ENCODE results near the gene MRTFA.
"Not testable (repeated sequence)": the region's sequence is repeated elsewhere in the genome, so short reads cannot be mapped to it uniquely, and the experiment has no call there.

The MRTFA gene

DNA sequence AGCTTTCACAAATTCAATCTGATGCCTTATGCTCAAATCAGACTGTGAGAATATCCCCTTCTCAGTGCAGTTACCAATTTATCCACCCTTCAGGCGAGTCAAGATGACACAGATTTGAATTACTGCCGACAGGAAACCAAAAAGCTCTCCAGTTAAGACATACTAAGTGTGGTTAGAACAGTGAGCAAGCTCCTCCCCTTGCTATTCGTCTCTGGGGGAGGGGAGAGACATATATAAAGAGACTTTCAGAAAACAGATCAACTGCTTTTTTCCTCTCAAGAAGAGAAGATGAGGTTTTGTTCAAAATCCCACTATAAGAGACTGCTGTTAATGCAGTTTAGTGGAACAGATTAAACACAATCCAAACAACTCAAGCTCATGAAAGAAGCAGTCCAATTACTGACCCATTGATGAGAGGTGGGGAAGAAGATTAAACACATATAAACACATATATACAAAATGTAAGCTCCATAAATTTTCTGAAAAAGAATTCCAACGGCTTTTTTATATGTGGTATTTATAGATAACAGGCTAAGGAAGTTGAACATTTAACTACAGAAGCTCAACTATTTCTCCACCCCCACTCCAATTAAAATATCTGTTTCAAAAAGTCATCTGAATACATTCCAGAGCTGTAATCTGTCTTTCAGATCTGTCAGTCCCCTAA, 102.7 kb downstream of the MRTFA start:
- H2BK120ac ChIP-seq (ENCODE audit: low read depth, low read length): no peak overlapping the region
- no peak overlapping the region for H3K4me3 ChIP-seq (ENCODE audit: low read length in 2 of 2)
- H2BK5ac ChIP-seq (ENCODE audit: low read length): no peak overlapping the region
- H3K4ac ChIP-seq (ENCODE audit: low read length): no peak overlapping the region
- peaks cover 5 to 6% of the 10 kb centered on the region in 2 donors for H3K4me1 ChIP-seq (ENCODE audit: control insufficient read depth in 2 of 2, insufficient read depth in 1 of 2, low read depth in 1 of 2, low read length in 2 of 2)
- peak overlapping the region; percentile 29 for H3K27ac ChIP-seq (replicated peaks; ENCODE audit: low read length)
- peaks cover 3 to 5% of the 10 kb centered on the region in 2 donors for H3K9me3 ChIP-seq (replicated peaks in 1 of 2; ENCODE audit: control insufficient read depth in 2 of 2, insufficient read depth in 1 of 2, low read depth in 1 of 2, low read length in 2 of 2)
- H2AK5ac ChIP-seq (ENCODE audit: low read depth, low read length): no peak overlapping the region
- H3K14ac ChIP-seq (ENCODE audit: low read length): no peak overlapping the region
- no peak overlapping the region for H3K4me2 ChIP-seq (ENCODE audit: insufficient read depth, low read length, poor library complexity, severe bottlenecking)
- H3K36me3 ChIP-seq (replicated peaks in 1 of 2; ENCODE audit: control insufficient read depth in 2 of 2, insufficient read depth in 2 of 2, low read length in 2 of 2): no peaks in the 10 kb centered on the region
- H3K27me3 ChIP-seq (ENCODE audit: control insufficient read depth in 3 of 3, insufficient read depth in 3 of 3, low read depth in 1 of 3, low read length in 3 of 3): no peaks in the 10 kb centered on the region
- H2BK15ac ChIP-seq (ENCODE audit: low read length): no peak overlapping the region
- no peak for DNase-seq (ENCODE audit: low spot score)
- no peak overlapping the region for H2AFZ ChIP-seq (ENCODE audit: low read length)
- H2BK12ac ChIP-seq (ENCODE audit: low read length): no peak overlapping the region
- no peak overlapping the region for H3K18ac ChIP-seq (ENCODE audit: low read length)
- H3K79me1 ChIP-seq (ENCODE audit: low read depth, low read length): no peaks in the 10 kb centered on the region
- H4K91ac ChIP-seq (ENCODE audit: low read depth, low read length, poor library complexity): no peak overlapping the region
- no peak overlapping the region for H4K8ac ChIP-seq (ENCODE audit: low read depth, low read length)
- WGBS, 2 donors (ENCODE audit: extremely low coverage in 2 of 2, insufficient read length in 2 of 2, insufficient replicate concordance in 1 of 2): no CpG with 5 or more reads among the region's 4 CpGs
- no peak overlapping the region for H3K23ac ChIP-seq (ENCODE audit: low read depth, low read length, poor library complexity)
- no peak overlapping the region for H3K9ac ChIP-seq (ENCODE audit: low read depth, low read length, poor library complexity)

DNA sequence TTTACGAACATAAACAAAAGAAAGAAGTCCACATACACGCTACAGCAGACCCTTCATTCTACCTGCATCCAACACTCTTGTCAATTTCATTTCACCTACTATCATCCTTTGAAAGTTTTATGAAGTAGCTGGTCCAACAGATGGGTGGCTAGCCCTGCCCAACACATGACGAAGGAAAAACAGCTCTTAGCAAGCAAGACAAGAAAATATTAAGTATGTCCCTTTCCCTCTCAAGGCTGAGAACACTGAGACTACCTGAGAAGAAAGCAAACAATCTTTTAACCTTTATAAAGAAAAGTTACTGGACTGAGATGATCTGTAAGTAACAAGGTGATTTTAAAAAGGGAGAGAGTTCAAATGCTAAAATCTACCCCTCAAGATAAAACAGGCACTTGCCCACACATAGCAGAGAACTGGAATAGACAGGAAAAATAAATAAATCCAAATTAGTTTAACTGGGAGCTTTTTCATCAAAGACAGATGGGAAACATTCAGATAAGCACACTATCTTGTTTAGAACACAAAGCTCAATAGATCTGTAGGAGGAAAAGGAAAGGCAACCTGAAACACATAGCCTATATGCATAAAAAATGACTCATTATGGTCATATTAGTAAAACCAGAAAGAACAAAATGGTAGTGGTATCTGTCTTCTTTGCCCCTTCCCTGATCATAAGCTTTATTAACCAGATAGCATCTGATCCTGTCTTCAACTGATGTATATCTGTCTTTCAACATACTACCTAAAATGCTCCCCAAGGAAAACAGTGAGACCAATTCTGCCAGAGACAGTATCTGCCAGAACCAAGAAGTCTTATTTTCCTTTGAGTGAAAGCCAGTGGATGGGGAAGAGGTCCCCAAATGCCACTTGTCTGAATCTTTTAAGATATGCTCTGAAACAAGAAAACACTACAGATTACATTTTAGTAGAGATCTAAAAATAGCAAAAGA, 104.3 kb downstream of the MRTFA start:
- Histone ChIP-seq H2AK5ac (ENCODE audit: low read depth, low read length) (no peak overlapping the region), H3K27me3 (ENCODE audit: control insufficient read depth in 3 of 3, insufficient read depth in 3 of 3, low read depth in 1 of 3, low read length in 3 of 3) (no peaks in the 10 kb centered on the region), H3K79me1 (ENCODE audit: low read depth, low read length) (no peaks in the 10 kb centered on the region), H3K36me3 (replicated peaks in 1 of 2; ENCODE audit: control insufficient read depth in 2 of 2, insufficient read depth in 2 of 2, low read length in 2 of 2) (no peaks in the 10 kb centered on the region), H2BK5ac (ENCODE audit: low read length) (no peak overlapping the region), H2AFZ (ENCODE audit: low read length) (no peak overlapping the region), H3K4me3 (ENCODE audit: low read length in 2 of 2) (no peak overlapping the region), H4K8ac (ENCODE audit: low read depth, low read length) (no peak overlapping the region), H3K27ac (replicated peaks; ENCODE audit: low read length) (no peak overlapping the region), H4K91ac (ENCODE audit: low read depth, low read length, poor library complexity) (no peak overlapping the region), H2BK12ac (ENCODE audit: low read length) (no peak overlapping the region), H3K4me1 (ENCODE audit: control insufficient read depth in 2 of 2, insufficient read depth in 1 of 2, low read depth in 1 of 2, low read length in 2 of 2) (peaks cover 5 to 6% of the 10 kb centered on the region in 2 donors), H3K9ac (ENCODE audit: low read depth, low read length, poor library complexity) (no peak overlapping the region), H3K4ac (ENCODE audit: low read length) (no peak overlapping the region), H2BK15ac (ENCODE audit: low read length) (no peak overlapping the region), H3K18ac (ENCODE audit: low read length) (no peak overlapping the region), H2BK120ac (ENCODE audit: low read depth, low read length) (no peak overlapping the region), H3K9me3 (replicated peaks in 1 of 2; ENCODE audit: control insufficient read depth in 2 of 2, insufficient read depth in 1 of 2, low read depth in 1 of 2, low read length in 2 of 2) (peaks cover 3 to 5% of the 10 kb centered on the region in 2 donors), H3K14ac (ENCODE audit: low read length) (no peak overlapping the region), H3K4me2 (ENCODE audit: insufficient read depth, low read length, poor library complexity, severe bottlenecking) (no peak overlapping the region), H3K23ac (ENCODE audit: low read depth, low read length, poor library complexity) (no peak overlapping the region)
- no CpG with 5 or more reads among the region's 3 CpGs for WGBS, 2 donors (ENCODE audit: extremely low coverage in 2 of 2, insufficient read length in 2 of 2, insufficient replicate concordance in 1 of 2)
- DNase-seq (ENCODE audit: low spot score): no peak

- not testable (repeated sequence) for H3K4me3 ChIP-seq (ENCODE audit: low read length in 2 of 2); H2BK15ac ChIP-seq (ENCODE audit: low read length); H2BK5ac ChIP-seq (ENCODE audit: low read length); H3K4me2 ChIP-seq (ENCODE audit: insufficient read depth, low read length, poor library complexity, severe bottlenecking); H3K4me1 ChIP-seq (ENCODE audit: control insufficient read depth in 2 of 2, insufficient read depth in 1 of 2, low read depth in 1 of 2, low read length in 2 of 2); H3K9me3 ChIP-seq (replicated peaks in 1 of 2; ENCODE audit: control insufficient read depth in 2 of 2, insufficient read depth in 1 of 2, low read depth in 1 of 2, low read length in 2 of 2); H2AFZ ChIP-seq (ENCODE audit: low read length); H2AK5ac ChIP-seq (ENCODE audit: low read depth, low read length); H3K9ac ChIP-seq (ENCODE audit: low read depth, low read length, poor library complexity); H2BK120ac ChIP-seq (ENCODE audit: low read depth, low read length); H3K4ac ChIP-seq (ENCODE audit: low read length); H2BK12ac ChIP-seq (ENCODE audit: low read length); H3K18ac ChIP-seq (ENCODE audit: low read length); H3K27me3 ChIP-seq (ENCODE audit: control insufficient read depth in 3 of 3, insufficient read depth in 3 of 3, low read depth in 1 of 3, low read length in 3 of 3); H3K36me3 ChIP-seq (replicated peaks in 1 of 2; ENCODE audit: control insufficient read depth in 2 of 2, insufficient read depth in 2 of 2, low read length in 2 of 2); H4K91ac ChIP-seq (ENCODE audit: low read depth, low read length, poor library complexity); H3K14ac ChIP-seq (ENCODE audit: low read length); DNase-seq (ENCODE audit: low spot score); H4K8ac ChIP-seq (ENCODE audit: low read depth, low read length); H3K79me1 ChIP-seq (ENCODE audit: low read depth, low read length); H3K23ac ChIP-seq (ENCODE audit: low read depth, low read length, poor library complexity); H3K27ac ChIP-seq (replicated peaks; ENCODE audit: low read length)
- no CpG with 5 or more reads among the region's 6 CpGs for WGBS, 2 donors (ENCODE audit: extremely low coverage in 2 of 2, insufficient read length in 2 of 2, insufficient replicate concordance in 1 of 2)
These were observed 106.1 kb downstream of the MRTFA start for GRCh38 chr22:40530391-40530790.

DNA sequence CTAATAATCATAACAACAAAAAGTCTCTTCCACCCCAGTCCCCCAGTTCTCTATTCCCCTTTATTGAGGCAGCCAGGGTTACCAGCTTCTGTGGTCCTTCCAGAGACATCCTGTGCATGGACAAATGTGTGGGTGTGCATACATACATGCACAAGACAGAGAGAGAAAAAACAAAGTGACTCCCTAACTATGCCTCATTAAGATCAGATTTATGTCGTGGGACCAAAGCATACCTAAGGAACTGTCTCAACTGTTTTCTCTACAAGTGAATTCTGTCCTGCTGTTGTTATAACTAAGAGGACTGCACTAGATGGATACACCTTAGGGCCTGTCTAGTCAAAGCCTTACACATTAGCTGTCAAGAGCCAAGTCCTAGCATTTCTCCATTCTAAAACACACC, 106.7 kb downstream of the MRTFA start:
- Histone ChIP-seq H3K23ac (ENCODE audit: low read depth, low read length, poor library complexity) (no peak overlapping the region), H3K9ac (ENCODE audit: low read depth, low read length, poor library complexity) (no peak overlapping the region), H2BK15ac (ENCODE audit: low read length) (no peak overlapping the region), H3K4ac (ENCODE audit: low read length) (no peak overlapping the region), H2BK120ac (ENCODE audit: low read depth, low read length) (no peak overlapping the region), H3K27me3 (ENCODE audit: control insufficient read depth in 3 of 3, insufficient read depth in 3 of 3, low read depth in 1 of 3, low read length in 3 of 3) (no peaks in the 10 kb centered on the region), H3K9me3 (replicated peaks in 1 of 2; ENCODE audit: control insufficient read depth in 2 of 2, insufficient read depth in 1 of 2, low read depth in 1 of 2, low read length in 2 of 2) (no peaks in the 10 kb centered on the region), H3K4me1 (ENCODE audit: control insufficient read depth in 2 of 2, insufficient read depth in 1 of 2, low read depth in 1 of 2, low read length in 2 of 2) (peaks cover 5% of the 10 kb centered on the region in 2 donors), H2AK5ac (ENCODE audit: low read depth, low read length) (no peak overlapping the region), H3K36me3 (replicated peaks in 1 of 2; ENCODE audit: control insufficient read depth in 2 of 2, insufficient read depth in 2 of 2, low read length in 2 of 2) (no peaks in the 10 kb centered on the region), H3K4me2 (ENCODE audit: insufficient read depth, low read length, poor library complexity, severe bottlenecking) (no peak overlapping the region), H3K18ac (ENCODE audit: low read length) (no peak overlapping the region), H2BK5ac (ENCODE audit: low read length) (no peak overlapping the region), H4K91ac (ENCODE audit: low read depth, low read length, poor library complexity) (no peak overlapping the region), H3K27ac (replicated peaks; ENCODE audit: low read length) (no peak overlapping the region), H3K4me3 (ENCODE audit: low read length in 2 of 2) (no peak overlapping the region), H2BK12ac (ENCODE audit: low read length) (no peak overlapping the region), H3K14ac (ENCODE audit: low read length) (no peak overlapping the region), H4K8ac (ENCODE audit: low read depth, low read length) (no peak overlapping the region), H3K79me1 (ENCODE audit: low read depth, low read length) (no peaks in the 10 kb centered on the region), H2AFZ (ENCODE audit: low read length) (no peak overlapping the region)
- WGBS, 2 donors (ENCODE audit: extremely low coverage in 2 of 2, insufficient read length in 2 of 2, insufficient replicate concordance in 1 of 2): no CpG with 5 or more reads among the region's 1 CpG
- no peak for DNase-seq (ENCODE audit: low spot score)
